ENCODE results near the gene DISP2.

Gene DISP2

GRCh38 chr15:40365016-40365415 is 7.0 kb downstream of the DISP2 start:
- DNase-seq = no peak

GRCh38 chr15:40365624-40366456 is 7.8 kb downstream of the DISP2 start:
- no peak for DNase-seq

- DNase-seq = no peak
Observed at GRCh38 chr15:40366457-40367370, 8.7 kb downstream of the DISP2 start.

- no peak for DNase-seq
Observed at GRCh38 chr15:40367371-40367685, 9.3 kb downstream of the DISP2 start.

- DNase-seq = peak; percentile 81
Observed at GRCh38 chr15:40367686-40368611, 9.9 kb downstream of the DISP2 start.

GRCh38 chr15:40368719-40369473 is 10.9 kb downstream of the DISP2 start:
- no peak for DNase-seq

GRCh38 chr15:40369474-40369869 is 11.5 kb downstream of the DISP2 start:
- DNase-seq = no peak

- no peak for DNase-seq
Observed at GRCh38 chr15:40369971-40370370, 12.0 kb downstream of the DISP2 start.

- DNase-seq = no peak
Observed at GRCh38 chr15:40372981-40373380, 15.0 kb downstream of the DISP2 start.

GRCh38 chr15:40377606-40378005 is 19.6 kb downstream of the DISP2 start:
- DNase-seq = no peak

GRCh38 chr15:40379374-40379773 is 21.4 kb downstream of the DISP2 start:
- DNase-seq = no peak

GRCh38 chr15:40379853-40380252 is 21.8 kb downstream of the DISP2 start:
- no peak for DNase-seq

- DNase-seq = no peak
Observed at GRCh38 chr15:40380636-40381035, 22.6 kb downstream of the DISP2 start.

GRCh38 chr15:40381818-40382529 is 24.0 kb downstream of the DISP2 start:
- DNase-seq = no peak

GRCh38 chr15:40382580-40383456 is 24.8 kb downstream of the DISP2 start, which contains the start of gene KNSTRN:
TSS of gene KNSTRN (plus strand) at chr15:40382721. CDS start at chr15:40382836, 115 bp downstream.
- peak; percentile 86 for DNase-seq

- no peak for DNase-seq
Observed at GRCh38 chr15:40386480-40386879, 28.5 kb downstream of the DISP2 start.

- DNase-seq = no peak
Observed at GRCh38 chr15:40388941-40389823, 31.2 kb downstream of the DISP2 start.

- no peak for DNase-seq
Observed at GRCh38 chr15:40389824-40390595, 32.0 kb downstream of the DISP2 start.
